K562 (cell line): Measurements from ENCODE around the gene CD40. TPM values are rescaled to one million over a fixed set of nuclear protein-coding genes. Genes with fewer than 3 reads are reported as not detected.

ENCODE experiments used
- ATAC-seq: fragments of 200-7000 bp; cut with Tn5 transposase; 3 replicates; pipeline ENCODE4 v1.9.1; 2020; ENCODE audit warnings: moderate library complexity
- BruUV-seq: library from RNA; stranded (reverse); fragments of 400-500 nt; replicated peaks from 2 replicates; lab custom pipeline; 2021; lab: Mats Ljungman, UMichigan
- CTCF ChIA-PET: fragments of 300-600 bp; formaldehyde crosslinking; extraction: SDS; loops from one replicate; lab custom pipeline; 2021; ENCODE audit warnings: low intra/inter-chr PET ratio; lab: Yijun Ruan, JAX
- POLR2A ChIA-PET: fragments of 300-600, 350-650 bp; sonication (Branson Sonifier 250); formaldehyde crosslinking; extraction: SDS; loops from one replicate; lab custom pipeline; 2021; ENCODE audit warnings: antibody characterized with exemption, inconsistent platforms; lab: Yijun Ruan, JAX
- DNase-seq, 4 experiments: peaks; one replicate each; pipeline versions ENCODE4 v3.0.0 to v3.0.0-alpha.2; 2011 to 2018; ENCODE audit warnings: low spot score in 3 of 4, mixed read lengths in 3 of 4; ENCODE audit errors: extremely low read depth in 1 of 4
- FAIRE-seq: peaks from 2 replicates; lab custom pipeline; 2011; peaks lifted over from hg19 to GRCh38; lab: Jason Lieb, UNC
- H2AFZ ChIP-seq: 2 replicates; pipeline ENCODE4 v1.6.0; 2011; ENCODE audit warnings: low read depth, low read length, control low read depth, inconsistent platforms
- H3K27ac ChIP-seq: fragments of 200-600 bp; 3 replicates; pipeline ENCODE4 v1.8.0; 2011; ENCODE audit warnings: low read depth, mild to moderate bottlenecking, control low read depth, inconsistent platforms, low read length, moderate library complexity, mixed read lengths; ENCODE audit errors: extremely low read depth
- H3K27me3 ChIP-seq, 2 experiments: fragments of 300-600 bp in 1 of 2; 2 replicates in 1 of 2; 3 replicates in 1 of 2; pipeline versions ENCODE4 v1.6.0 to v1.8.0; 2011; ENCODE audit warnings: inconsistent platforms in 2 of 2, low read length in 2 of 2, mild to moderate bottlenecking in 1 of 2, mixed read lengths in 1 of 2, moderate library complexity in 1 of 2; ENCODE audit not compliant: control insufficient read depth in 2 of 2, insufficient read depth in 2 of 2
- H3K36me3 ChIP-seq: fragments of 300-600 bp; 3 replicates; pipeline ENCODE4 v1.8.0; 2011; ENCODE audit warnings: mild to moderate bottlenecking, low read length, inconsistent platforms; ENCODE audit not compliant: control insufficient read depth, insufficient read depth
- H3K4me1 ChIP-seq, 2 experiments: fragments of 200-600 bp in 1 of 2; replicated peaks in 1 of 2; 2 replicates in 1 of 2; 3 replicates in 1 of 2; pipeline versions ENCODE4 v1.5.1 to v1.8.0; 2011; ENCODE audit warnings: inconsistent platforms in 2 of 2, low read length in 2 of 2, mild to moderate bottlenecking in 1 of 2, mixed read lengths in 1 of 2, moderate library complexity in 1 of 2; ENCODE audit not compliant: control insufficient read depth in 2 of 2, insufficient read depth in 2 of 2
- H3K4me2 ChIP-seq: 2 replicates; pipeline ENCODE4 v1.6.1; 2011; ENCODE audit warnings: low read length, control low read depth, inconsistent platforms, mixed read lengths; ENCODE audit not compliant: insufficient read depth
- H3K4me3 ChIP-seq: fragments of 200-600 bp; sonication (generic), shearing (Covaris generic); 2 replicates; pipeline ENCODE4 v1.5.1; 2016; ENCODE audit warnings: control low read depth, inconsistent platforms
- H3K79me2 ChIP-seq: fragments of 200-600 bp; 3 replicates; pipeline ENCODE4 v1.8.0; 2011; ENCODE audit warnings: low read length, inconsistent platforms; ENCODE audit not compliant: control insufficient read depth, insufficient read depth
- H3K9ac ChIP-seq, 2 experiments: 2 replicates each; pipeline versions ENCODE4 v1.6.0 to v1.6.1; 2011; ENCODE audit warnings: low read depth in 2 of 2, low read length in 2 of 2, control low read depth in 1 of 2, inconsistent platforms in 1 of 2, mild to moderate bottlenecking in 1 of 2, mixed read lengths in 1 of 2; ENCODE audit not compliant: insufficient read depth in 1 of 2
- H3K9me1 ChIP-seq: one replicate; pipeline ENCODE4 v1.6.0; 2011; ENCODE audit warnings: inconsistent platforms, mild to moderate bottlenecking, low read length, moderate library complexity; ENCODE audit not compliant: control insufficient read depth, insufficient read depth
- H3K9me3 ChIP-seq: replicated peaks from 2 replicates; pipeline ENCODE4 v1.5.1; 2011; ENCODE audit warnings: low read depth, low read length, inconsistent platforms; ENCODE audit not compliant: control insufficient read depth, insufficient read depth
- H4K20me1 ChIP-seq: replicated peaks from 2 replicates; pipeline ENCODE4 v1.6.1; 2011; ENCODE audit warnings: low read length, inconsistent platforms, mixed read lengths; ENCODE audit not compliant: control insufficient read depth, insufficient read depth
- CREM ChIP-seq: IDR thresholded peaks from 2 replicates; pipeline ENCODE4 v1.6.1; 2014; ENCODE audit warnings: antibody characterized with exemption, low read depth
- DACH1 ChIP-seq: fragments of 450-650 bp; IDR thresholded peaks from 2 replicates; pipeline ENCODE4 v1.6.1; 2018; ENCODE audit not compliant: partially characterized antibody
- ETS2 ChIP-seq: IDR thresholded peaks from 2 replicates; pipeline ENCODE4 v1.6.1; 2016; ENCODE audit warnings: borderline replicate concordance, missing genetic modification characterization, mild to moderate bottlenecking, moderate library complexity, missing compliant biosample characterization; ENCODE audit not compliant: poor library complexity, severe bottlenecking
- GATAD2A ChIP-seq: fragments of 450-650 bp; IDR thresholded peaks from 2 replicates; pipeline ENCODE4 v1.6.1; 2017
- MAFF ChIP-seq: IDR thresholded peaks from 2 replicates; pipeline ENCODE4 v1.6.1; 2012; ENCODE audit warnings: low read length, improper control_type of control experiment
- MCM7 ChIP-seq, 2 experiments: fragments of 450-650 bp; IDR thresholded peaks; 2 replicates each; pipeline ENCODE4 v1.6.1; 2016 to 2018
- NFRKB ChIP-seq: fragments of 450-650 bp; IDR thresholded peaks from 2 replicates; pipeline ENCODE4 v1.6.1; 2016; ENCODE audit warnings: low read depth
- PTBP1 ChIP-seq: fragments of 200-400 bp; formaldehyde crosslinking; IDR thresholded peaks from 2 replicates; pipeline ENCODE4 v1.6.1; 2017; ENCODE audit warnings: low read depth, low read length
- SMAD4 ChIP-seq: fragments of 250-450 bp; sonication (Bioruptor Pico); conservative IDR thresholded peaks from 2 replicates; pipeline ENCODE4 v1.8.0; 2021; ENCODE audit warnings: inconsistent platforms, mild to moderate bottlenecking, moderate library complexity
- SP2 ChIP-seq: IDR thresholded peaks from 2 replicates; pipeline ENCODE4 v1.6.1; 2011; ENCODE audit warnings: mild to moderate bottlenecking, low read depth, low read length, moderate library complexity; ENCODE audit not compliant: poor library complexity, severe bottlenecking; ENCODE audit errors: extremely low read depth
- ZC3H11A ChIP-seq: IDR thresholded peaks from 2 replicates; pipeline ENCODE4 v1.6.1; 2012; ENCODE audit warnings: low read depth, low read length, improper control_type of control experiment
- WGBS: fragments of 100-300 bp; shearing (Covaris generic); methylation state at CpG from one replicate; pipeline ENCODE4 v1.1.6; 2016; ENCODE audit warnings: low coverage, mixed read lengths; ENCODE audit not compliant: insufficient coverage; ENCODE audit errors: missing lambda C conversion rate; 5-methylcytosine and 5-hydroxymethylcytosine counted together
- in situ Hi-C: fragments of 300-500 bp; cut with MboI; formaldehyde crosslinking; loops from 4 replicates; pipeline ENCODE4 v1.15.0; 2018; ENCODE audit warnings: inconsistent platforms, mixed read lengths
- intact Hi-C: fragments of 100-400 bp; cut with micrococcal nuclease; formaldehyde crosslinking; loops from 2 replicates; pipeline ENCODE4 v1.14.2; 2022
- polyA plus RNA-seq, 8 experiments: library from polyadenylated mRNA; depleted of rRNA in 4 of 8; stranded (reverse) in 5 of 8; unstranded in 3 of 8; fragments of >200 nt; fragmentation: Nextera tagmentation in 2 of 8; fragmentation: Illumina TruSeq in 1 of 8; extraction: Ambion mirVana in 2 of 8; extraction: Trizol in 1 of 8; gene quantifications; 2 replicates each; pipeline versions ENCODE4 v1.2.1 to v1.2.3, GENCODE V29; 2011 to 2014; ENCODE audit warnings: inconsistent platforms in 1 of 8, missing spikeins in 1 of 8
- total RNA-seq, 7 experiments: library from RNA; depleted of rRNA in 6 of 7; stranded (reverse); fragments of >200 nt in 6 of 7; fragmentation: Illumina TruSeq in 2 of 7; extraction: Trizol in 2 of 7; gene quantifications; 2 replicates each; pipeline versions ENCODE4 v1.2.1 to v1.2.3, GENCODE V29; 2011 to 2021; ENCODE audit warnings: low replicate concordance in 1 of 7
- TF ChIP-seq, protein P1 (sequence below): sonication (generic); formaldehyde crosslinking; IDR thresholded peaks from 2 replicates; pipeline ENCODE4 v1.8.0; 2023; ENCODE audit warnings: missing genetic modification reagents, mild to moderate bottlenecking, borderline replicate concordance
- TF ChIP-seq, protein P2 (sequence below), 2 experiments: IDR thresholded peaks; 2 replicates each; pipeline ENCODE4 v1.6.1; 2011; ENCODE audit warnings: borderline replicate concordance in 1 of 2, control low read depth in 1 of 2, low read depth in 1 of 2, low read length in 1 of 2, mild to moderate bottlenecking in 1 of 2, mixed read lengths in 1 of 2, moderate library complexity in 1 of 2; ENCODE audit not compliant: insufficient read depth in 1 of 2, insufficient read length in 1 of 2, poor library complexity in 1 of 2, severe bottlenecking in 1 of 2; ENCODE audit errors: extremely low read depth in 1 of 2
- TF ChIP-seq, protein P3 (sequence below): fragments of 450-650 bp; formaldehyde crosslinking; IDR thresholded peaks from 2 replicates; pipeline ENCODE4 v1.4.0; 2020; ENCODE audit warnings: mild to moderate bottlenecking, moderate library complexity

Gene CD40
- total and polyA plus RNA-seq, 9 of the 15 experiments (the other 6 are each of a cell fraction or from before 2014, with no cell fraction given) = 0.76 to 3.7 (median 1.6) TPM

DNA sequence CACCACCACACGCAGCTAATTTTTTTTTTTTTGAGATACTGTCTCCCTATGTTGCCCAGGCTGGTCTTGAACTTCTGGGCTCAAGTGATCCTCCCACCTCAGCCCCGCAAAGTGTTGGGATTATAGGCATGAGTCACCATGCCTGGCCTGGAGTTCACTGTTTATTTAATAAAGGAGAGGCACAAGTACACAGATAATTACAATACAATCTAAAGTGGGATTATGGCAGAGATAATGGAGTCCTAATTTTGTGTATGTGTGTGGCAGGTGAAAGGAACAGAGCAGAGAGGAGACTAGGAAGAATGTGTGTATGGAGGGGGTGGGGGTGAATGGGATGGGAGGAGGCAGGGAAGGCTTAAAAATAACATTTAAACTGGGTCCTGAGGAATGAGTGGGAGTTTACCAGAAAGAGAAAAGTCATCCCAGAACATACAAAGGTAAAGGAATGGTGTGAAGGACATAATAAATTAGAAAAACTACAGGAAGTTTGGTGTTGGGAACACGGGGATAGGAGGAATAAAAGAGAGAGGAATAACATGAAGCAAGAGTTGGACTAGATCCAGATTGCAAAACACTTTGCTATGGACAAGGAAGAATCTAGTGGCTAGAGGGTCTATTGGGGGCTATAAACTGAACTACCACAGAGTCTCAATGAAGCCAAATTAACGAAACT is 32.8 kb upstream of the CD40 start:
- Histone ChIP-seq H3K27ac (no peak overlapping the region), H3K27me3 (no peaks in the 10 kb centered on the region), H4K20me1 (peaks cover 30% of the 10 kb centered on the region), H3K9me1 (no peaks in the 10 kb centered on the region), H3K9me3 (no peaks in the 10 kb centered on the region), H3K36me3 (peaks cover 2% of the 10 kb centered on the region; the same call in 1 of the 3 replicates), H3K4me2 (no peak overlapping the region; the same call in 1 of the 2 replicates), H3K79me2 (peaks cover 93% of the 10 kb centered on the region), H3K4me3 (no peak overlapping the region), H3K9ac (no peak overlapping the region), H3K4me1 (peaks cover 12 to 30% of the 10 kb centered on the region in 2 experiments), H2AFZ (no peak overlapping the region)
- no TSS peak for BruUV-seq
- DNase-seq (peak in 2 of 4 experiments; percentile 11 to 66), ATAC-seq (no peak), FAIRE-seq (peak; percentile 61)
- ChIA-PET POLR2A (interaction anchor here (0.5 to 1.1 kb wide), 4 partner anchors 9 to 174 kb away, joined by 3 to 4 read pairs (median 3); no protein-coding TSS in a partner anchor), CTCF (no interaction called here)
- in situ Hi-C loops = no loop called here
- 24% methylated on average over 4 of the region's 4 CpGs for WGBS
- intact Hi-C loops = loop anchor here (5.0 kb wide), 1 partner anchor 113 kb away; the partner anchor contains the start of gene ZNF335
- TF ChIP-seq SP2 = no peak
- no peak for TF ChIP-seq ZC3H11A
- no peak for TF ChIP-seq MAFF
- TF ChIP-seq, protein P1, sequence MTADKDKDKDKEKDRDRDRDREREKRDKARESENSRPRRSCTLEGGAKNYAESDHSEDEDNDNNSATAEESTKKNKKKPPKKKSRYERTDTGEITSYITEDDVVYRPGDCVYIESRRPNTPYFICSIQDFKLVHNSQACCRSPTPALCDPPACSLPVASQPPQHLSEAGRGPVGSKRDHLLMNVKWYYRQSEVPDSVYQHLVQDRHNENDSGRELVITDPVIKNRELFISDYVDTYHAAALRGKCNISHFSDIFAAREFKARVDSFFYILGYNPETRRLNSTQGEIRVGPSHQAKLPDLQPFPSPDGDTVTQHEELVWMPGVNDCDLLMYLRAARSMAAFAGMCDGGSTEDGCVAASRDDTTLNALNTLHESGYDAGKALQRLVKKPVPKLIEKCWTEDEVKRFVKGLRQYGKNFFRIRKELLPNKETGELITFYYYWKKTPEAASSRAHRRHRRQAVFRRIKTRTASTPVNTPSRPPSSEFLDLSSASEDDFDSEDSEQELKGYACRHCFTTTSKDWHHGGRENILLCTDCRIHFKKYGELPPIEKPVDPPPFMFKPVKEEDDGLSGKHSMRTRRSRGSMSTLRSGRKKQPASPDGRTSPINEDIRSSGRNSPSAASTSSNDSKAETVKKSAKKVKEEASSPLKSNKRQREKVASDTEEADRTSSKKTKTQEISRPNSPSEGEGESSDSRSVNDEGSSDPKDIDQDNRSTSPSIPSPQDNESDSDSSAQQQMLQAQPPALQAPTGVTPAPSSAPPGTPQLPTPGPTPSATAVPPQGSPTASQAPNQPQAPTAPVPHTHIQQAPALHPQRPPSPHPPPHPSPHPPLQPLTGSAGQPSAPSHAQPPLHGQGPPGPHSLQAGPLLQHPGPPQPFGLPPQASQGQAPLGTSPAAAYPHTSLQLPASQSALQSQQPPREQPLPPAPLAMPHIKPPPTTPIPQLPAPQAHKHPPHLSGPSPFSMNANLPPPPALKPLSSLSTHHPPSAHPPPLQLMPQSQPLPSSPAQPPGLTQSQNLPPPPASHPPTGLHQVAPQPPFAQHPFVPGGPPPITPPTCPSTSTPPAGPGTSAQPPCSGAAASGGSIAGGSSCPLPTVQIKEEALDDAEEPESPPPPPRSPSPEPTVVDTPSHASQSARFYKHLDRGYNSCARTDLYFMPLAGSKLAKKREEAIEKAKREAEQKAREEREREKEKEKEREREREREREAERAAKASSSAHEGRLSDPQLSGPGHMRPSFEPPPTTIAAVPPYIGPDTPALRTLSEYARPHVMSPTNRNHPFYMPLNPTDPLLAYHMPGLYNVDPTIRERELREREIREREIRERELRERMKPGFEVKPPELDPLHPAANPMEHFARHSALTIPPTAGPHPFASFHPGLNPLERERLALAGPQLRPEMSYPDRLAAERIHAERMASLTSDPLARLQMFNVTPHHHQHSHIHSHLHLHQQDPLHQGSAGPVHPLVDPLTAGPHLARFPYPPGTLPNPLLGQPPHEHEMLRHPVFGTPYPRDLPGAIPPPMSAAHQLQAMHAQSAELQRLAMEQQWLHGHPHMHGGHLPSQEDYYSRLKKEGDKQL (CRISPR knock-in tag) = no peak
- TF ChIP-seq, protein P2, sequence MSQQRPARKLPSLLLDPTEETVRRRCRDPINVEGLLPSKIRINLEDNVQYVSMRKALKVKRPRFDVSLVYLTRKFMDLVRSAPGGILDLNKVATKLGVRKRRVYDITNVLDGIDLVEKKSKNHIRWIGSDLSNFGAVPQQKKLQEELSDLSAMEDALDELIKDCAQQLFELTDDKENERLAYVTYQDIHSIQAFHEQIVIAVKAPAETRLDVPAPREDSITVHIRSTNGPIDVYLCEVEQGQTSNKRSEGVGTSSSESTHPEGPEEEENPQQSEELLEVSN (IDR thresholded peaks at IDR 0.05; ENCODE audit: borderline replicate concordance in 1 of 2, extremely low read depth in 1 of 2, insufficient read depth in 1 of 2, insufficient read length in 1 of 2, low read depth in 1 of 2, low read length in 1 of 2, poor library complexity in 1 of 2, severe bottlenecking in 1 of 2) = no peak
- TF ChIP-seq GATAD2A = no peak
- no peak for TF ChIP-seq MCM7 (IDR thresholded peaks at IDR 0.05)
- TF ChIP-seq ETS2 = no peak
- peak; percentile 56 for TF ChIP-seq DACH1
- TF ChIP-seq SMAD4 (CRISPR knock-in tag) = no peak
- no peak for TF ChIP-seq CREM
- no peak for TF ChIP-seq NFRKB
- TF ChIP-seq, protein P3, sequence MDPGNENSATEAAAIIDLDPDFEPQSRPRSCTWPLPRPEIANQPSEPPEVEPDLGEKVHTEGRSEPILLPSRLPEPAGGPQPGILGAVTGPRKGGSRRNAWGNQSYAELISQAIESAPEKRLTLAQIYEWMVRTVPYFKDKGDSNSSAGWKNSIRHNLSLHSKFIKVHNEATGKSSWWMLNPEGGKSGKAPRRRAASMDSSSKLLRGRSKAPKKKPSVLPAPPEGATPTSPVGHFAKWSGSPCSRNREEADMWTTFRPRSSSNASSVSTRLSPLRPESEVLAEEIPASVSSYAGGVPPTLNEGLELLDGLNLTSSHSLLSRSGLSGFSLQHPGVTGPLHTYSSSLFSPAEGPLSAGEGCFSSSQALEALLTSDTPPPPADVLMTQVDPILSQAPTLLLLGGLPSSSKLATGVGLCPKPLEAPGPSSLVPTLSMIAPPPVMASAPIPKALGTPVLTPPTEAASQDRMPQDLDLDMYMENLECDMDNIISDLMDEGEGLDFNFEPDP (CRISPR knock-in tag) = no peak
- no peak for TF ChIP-seq PTBP1
